Measurements from ENCODE around the gene HPRT1.

Gene HPRT1

GRCh38 chrX:134472041-134472440 lies 12.1 kb downstream of the HPRT1 start:
- in situ Hi-C loops (cut with MboI; ENCODE audit: low sequenced_read_pairs) = no loop called here

- in situ Hi-C loops (cut with MboI; ENCODE audit: low sequenced_read_pairs) = no loop called here
Observed at GRCh38 chrX:134476284-134476683, 16.3 kb downstream of the HPRT1 start.

DNA sequence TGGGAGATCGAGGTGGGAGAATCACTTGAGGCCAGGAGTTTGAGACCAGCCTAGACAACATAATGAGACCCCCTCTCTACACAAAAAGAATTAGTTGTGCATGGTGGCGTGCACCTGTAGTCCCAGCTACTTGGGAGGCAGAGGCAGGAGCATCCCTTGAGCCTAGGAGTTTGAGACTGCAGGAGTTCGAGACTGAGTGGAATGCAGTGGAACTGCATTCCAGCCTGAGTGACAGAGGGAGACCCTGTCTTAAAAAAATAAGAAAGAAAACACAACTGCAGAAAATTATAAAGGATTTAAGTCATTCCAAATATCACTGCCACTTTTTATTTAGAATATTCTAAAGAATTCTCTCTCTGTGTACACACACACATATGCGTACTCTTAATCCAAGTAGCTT lies 18.4 kb downstream of the HPRT1 start:
- in situ Hi-C loops (cut with MboI; ENCODE audit: low sequenced_read_pairs) = no loop called here

GRCh38 chrX:134480061-134480460 lies 20.1 kb downstream of the HPRT1 start:
- in situ Hi-C loops (cut with MboI; ENCODE audit: low sequenced_read_pairs) = no loop called here

- in situ Hi-C loops (cut with MboI; ENCODE audit: low sequenced_read_pairs) = no loop called here
Observed at GRCh38 chrX:134481339-134481738, 21.4 kb downstream of the HPRT1 start.

GRCh38 chrX:134482371-134482770 lies 22.4 kb downstream of the HPRT1 start:
- in situ Hi-C loops (cut with MboI; ENCODE audit: low sequenced_read_pairs) = no loop called here

DNA sequence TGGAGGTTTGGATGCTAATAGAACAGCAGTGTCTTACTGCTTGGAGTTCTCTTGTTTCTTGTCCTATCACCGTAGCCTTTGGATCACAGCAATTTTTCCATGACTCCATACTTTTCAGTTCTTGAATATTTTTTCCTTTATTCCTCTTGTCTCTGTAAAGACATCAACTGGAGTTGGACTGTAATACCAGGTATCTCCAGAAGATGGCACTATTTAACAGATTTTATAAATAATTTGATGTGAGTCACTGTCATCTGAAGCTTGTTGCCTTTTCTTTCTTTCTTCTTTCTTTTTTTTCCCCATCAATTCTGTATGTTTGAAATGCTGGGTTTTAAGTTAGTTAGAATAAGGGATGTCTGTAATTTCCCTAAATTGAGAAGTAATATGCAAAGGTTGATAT lies 24.1 kb downstream of the HPRT1 start:
- in situ Hi-C loops (cut with MboI; ENCODE audit: low sequenced_read_pairs) = no loop called here

DNA sequence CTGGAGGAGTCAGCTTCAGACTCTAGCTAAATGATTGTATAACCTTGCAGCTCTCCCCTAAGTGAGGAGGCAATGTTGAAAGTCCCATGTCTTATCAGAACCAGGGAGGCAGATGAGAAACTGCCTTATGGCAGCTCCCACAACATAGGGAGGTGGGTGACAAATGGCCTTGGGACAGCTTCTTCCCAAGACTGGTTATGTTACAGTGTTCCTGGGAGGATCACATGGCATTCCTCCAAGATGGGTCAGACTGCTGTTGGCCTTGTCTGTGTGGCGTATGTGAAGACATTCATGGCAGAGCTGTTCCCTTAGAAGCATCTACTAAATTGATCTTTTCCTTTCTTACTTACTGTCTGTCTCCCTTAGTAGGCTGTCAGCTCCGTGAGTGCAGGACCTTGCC lies 42.0 kb downstream of the HPRT1 start:
- in situ Hi-C loops (cut with MboI; ENCODE audit: low sequenced_read_pairs) = loop anchor here (25.0 kb wide), 1 partner anchor 260 kb away; no protein-coding TSS in a partner anchor

- in situ Hi-C loops (cut with MboI; ENCODE audit: low sequenced_read_pairs) = loop anchor here (25.0 kb wide), 1 partner anchor 260 kb away; no protein-coding TSS in a partner anchor
Observed at GRCh38 chrX:134502686-134503085, 42.7 kb downstream of the HPRT1 start.

GRCh38 chrX:134512566-134512965 lies 52.6 kb downstream of the HPRT1 start:
- in situ Hi-C loops (cut with MboI; ENCODE audit: low sequenced_read_pairs) = loop anchor here (25.0 kb wide), 1 partner anchor 250 kb away; no protein-coding TSS in a partner anchor

DNA sequence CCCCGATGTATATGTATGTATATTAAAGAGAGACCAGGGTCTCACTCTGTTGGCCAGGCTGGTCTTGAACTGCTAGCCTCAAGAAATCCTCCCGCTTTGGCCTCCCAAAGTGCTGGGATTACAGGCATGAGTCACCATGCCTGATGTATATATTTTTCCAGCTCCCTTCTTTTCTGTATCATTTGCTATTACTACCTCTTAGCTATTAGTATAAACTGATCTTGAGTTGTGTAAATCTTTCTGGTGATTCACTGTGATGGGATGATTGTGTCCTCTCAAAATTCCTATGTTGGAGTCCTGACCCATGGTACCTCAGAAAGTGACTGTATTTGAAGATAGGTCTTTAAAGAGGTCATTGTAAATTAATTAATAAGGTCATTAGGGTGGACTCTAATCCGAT lies 53.1 kb downstream of the HPRT1 start:
- in situ Hi-C loops (cut with MboI; ENCODE audit: low sequenced_read_pairs) = loop anchor here (25.0 kb wide), 1 partner anchor 249 kb away; no protein-coding TSS in a partner anchor

DNA sequence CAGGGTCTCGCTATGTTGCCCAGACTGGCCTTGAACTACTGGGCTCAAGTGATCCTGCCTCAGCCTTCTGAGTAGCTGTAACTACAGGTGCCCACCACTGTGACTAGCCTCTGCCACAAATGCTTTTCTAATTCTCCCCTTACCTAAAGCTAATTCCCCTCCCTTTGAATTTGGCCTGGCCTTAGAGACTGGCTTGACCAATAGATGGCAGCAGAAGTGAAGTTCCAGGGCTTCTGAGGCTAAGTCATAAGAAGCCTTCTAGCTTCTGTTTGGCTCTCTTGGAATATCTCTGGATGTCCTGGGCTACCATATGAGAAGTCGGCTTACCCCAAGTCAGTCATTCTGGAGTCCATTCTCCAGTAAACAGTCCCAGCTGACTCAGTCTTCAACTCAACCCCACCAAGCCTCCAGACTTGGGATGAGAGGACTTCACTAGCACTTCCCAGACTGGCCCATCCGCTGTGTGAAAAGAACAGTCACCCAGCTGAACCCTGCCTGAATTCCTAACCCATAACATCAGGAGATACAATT lies 61.0 kb downstream of the HPRT1 start:
- in situ Hi-C loops (cut with MboI; ENCODE audit: low sequenced_read_pairs) = loop anchor here (25.0 kb wide), 1 partner anchor 241 kb away; no protein-coding TSS in a partner anchor

DNA sequence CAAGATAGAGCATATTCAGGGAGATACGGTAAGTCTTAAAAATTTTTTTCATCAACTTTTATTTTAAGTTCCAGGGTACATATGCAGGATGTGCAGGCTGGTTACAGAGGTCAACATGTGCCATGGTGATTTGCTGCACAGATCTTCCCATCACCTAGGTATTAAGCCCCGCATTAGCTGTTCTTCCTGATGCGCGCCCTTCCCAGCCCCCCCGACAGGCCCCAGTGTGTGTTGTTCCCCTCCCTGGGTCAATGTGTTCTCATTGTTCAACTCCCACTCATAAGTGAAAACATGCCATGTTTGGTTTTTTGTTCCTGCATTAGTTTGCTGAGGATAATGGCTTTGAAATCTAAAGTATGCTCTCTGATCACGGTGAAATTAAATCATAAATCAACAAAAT lies 64.2 kb downstream of the HPRT1 start:
- in situ Hi-C loops (cut with MboI; ENCODE audit: low sequenced_read_pairs) = loop anchor here (25.0 kb wide), 1 partner anchor 238 kb away; no protein-coding TSS in a partner anchor

DNA sequence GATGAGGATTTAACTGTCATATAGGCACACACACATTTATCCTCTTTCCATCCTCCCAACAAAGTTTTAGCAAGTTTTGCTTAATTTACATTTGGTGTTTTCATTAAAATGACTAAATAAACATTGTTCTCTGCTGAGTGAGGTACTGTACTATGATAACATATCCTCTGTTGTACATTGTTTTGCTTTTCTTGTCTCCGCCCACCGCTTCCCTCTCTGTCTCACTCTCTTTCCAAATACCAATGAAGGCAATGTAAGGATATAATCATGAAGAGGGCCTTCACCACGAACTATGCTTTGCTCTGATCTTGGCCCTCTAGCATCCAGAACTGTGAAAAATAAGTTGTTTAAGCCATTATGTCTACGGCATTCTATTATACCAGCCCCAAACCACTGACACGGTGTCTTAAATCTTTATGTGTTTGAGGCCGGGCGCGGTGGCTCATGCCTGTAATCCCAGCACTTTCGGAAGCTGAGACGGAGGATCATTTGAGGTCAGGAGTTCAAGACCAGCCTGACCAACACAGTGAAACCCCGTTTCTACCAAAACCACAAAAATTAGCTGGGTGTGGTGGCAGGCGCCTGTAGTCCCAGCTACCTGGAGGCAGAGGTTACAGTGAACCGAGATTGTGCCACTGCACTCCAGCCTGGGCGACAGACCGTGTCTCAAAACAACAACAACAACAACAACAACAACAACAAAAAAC lies 65.3 kb downstream of the HPRT1 start:
- in situ Hi-C loops (cut with MboI; ENCODE audit: low sequenced_read_pairs) = no loop called here

- in situ Hi-C loops (cut with MboI; ENCODE audit: low sequenced_read_pairs) = no loop called here
Observed at GRCh38 chrX:134526399-134526798, 66.4 kb downstream of the HPRT1 start.

GRCh38 chrX:134528960-134529359 lies 69.0 kb downstream of the HPRT1 start:
- in situ Hi-C loops (cut with MboI; ENCODE audit: low sequenced_read_pairs) = no loop called here

DNA sequence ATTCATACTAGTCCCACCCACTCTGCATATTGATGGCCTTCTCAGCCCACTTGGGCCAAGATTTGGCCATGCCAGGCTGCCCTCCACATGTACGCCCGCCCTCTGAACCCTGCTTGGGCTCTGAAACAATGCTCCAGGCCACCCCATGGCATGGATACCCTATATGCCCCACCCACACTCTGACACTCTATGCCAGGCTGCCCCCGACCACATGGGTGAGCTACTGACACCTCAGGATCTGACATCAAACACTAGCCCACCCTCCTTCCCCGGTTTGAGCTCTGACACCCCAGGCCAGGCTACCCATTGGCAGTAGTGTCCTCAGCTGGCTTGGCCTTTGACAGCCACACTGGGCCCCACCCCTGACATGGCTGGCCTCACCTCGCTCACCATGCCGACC lies 69.5 kb downstream of the HPRT1 start:
- in situ Hi-C loops (cut with MboI; ENCODE audit: low sequenced_read_pairs) = no loop called here

DNA sequence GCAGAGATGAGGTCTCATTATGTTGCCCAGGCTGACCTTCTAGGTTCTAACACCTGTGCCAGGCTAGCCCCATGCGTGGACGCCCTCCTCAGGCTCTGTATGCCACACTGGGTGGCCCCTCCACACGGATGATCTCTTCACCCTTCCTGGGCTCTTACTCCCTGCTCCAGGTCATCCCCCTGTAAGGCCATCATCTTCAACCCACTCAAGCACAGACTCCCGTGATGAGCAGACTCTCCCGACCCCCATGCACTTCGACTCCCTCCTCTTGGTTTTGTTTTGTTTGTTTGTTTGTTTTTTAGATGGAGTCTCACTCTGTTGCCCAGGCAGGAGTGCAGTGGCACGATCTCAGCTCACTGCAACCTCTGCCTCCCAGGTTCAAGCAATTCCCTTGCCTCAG lies 70.9 kb downstream of the HPRT1 start:
- in situ Hi-C loops (cut with MboI; ENCODE audit: low sequenced_read_pairs) = no loop called here

DNA sequence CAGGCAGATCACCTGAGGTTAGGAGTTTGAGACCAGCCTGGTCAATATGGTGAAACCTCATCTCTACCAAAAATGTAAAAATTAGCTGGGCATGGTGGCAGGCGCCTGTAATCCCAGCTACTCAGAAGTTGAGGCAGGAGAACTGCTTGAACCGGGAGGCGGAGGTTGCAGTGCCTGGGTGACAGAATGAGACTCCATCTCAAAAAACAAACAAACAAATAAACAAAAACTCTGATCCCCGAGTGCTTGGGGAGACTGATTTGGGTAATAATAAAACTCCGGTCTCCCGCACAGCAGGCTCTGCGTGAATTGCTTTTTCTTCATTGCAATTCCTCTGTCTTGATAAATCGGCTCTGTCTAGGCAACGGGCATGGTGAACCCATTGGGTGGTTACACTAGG lies 73.4 kb downstream of the HPRT1 start:
- in situ Hi-C loops (cut with MboI; ENCODE audit: low sequenced_read_pairs) = no loop called here

- in situ Hi-C loops (cut with MboI; ENCODE audit: low sequenced_read_pairs) = no loop called here
Observed at GRCh38 chrX:134533952-134534351, 74.0 kb downstream of the HPRT1 start.

- in situ Hi-C loops (cut with MboI; ENCODE audit: low sequenced_read_pairs) = no loop called here
Observed at GRCh38 chrX:134537179-134537955, 77.4 kb downstream of the HPRT1 start.

- in situ Hi-C loops (cut with MboI; ENCODE audit: low sequenced_read_pairs) = no loop called here
Observed at GRCh38 chrX:134538316-134538715, 78.4 kb downstream of the HPRT1 start.
